GM12891 (cell line): ENCODE results near the gene CFAP210.

Experiments used
- PAX5 ChIP-seq: IDR thresholded peaks from 2 replicates; pipeline ENCODE4 v1.6.1; 2011; ENCODE audit warnings: low read length, moderate library complexity, mild to moderate bottlenecking; ENCODE audit not compliant: insufficient read depth, severe bottlenecking
- POLR2A ChIP-seq: IDR thresholded peaks from 2 replicates; pipeline ENCODE4 v1.6.1; 2011; ENCODE audit warnings: low read depth, low read length, control low read depth
- POLR2AphosphoS5 ChIP-seq: IDR thresholded peaks from 2 replicates; pipeline ENCODE4 v1.6.1; 2011; ENCODE audit warnings: low read depth, low read length, control low read depth
- POU2F2 ChIP-seq: IDR thresholded peaks from 2 replicates; pipeline ENCODE4 v1.6.1; 2011; ENCODE audit warnings: low read depth, mild to moderate bottlenecking, control low read depth, low read length, moderate library complexity
- TAF1 ChIP-seq: IDR thresholded peaks from 2 replicates; pipeline ENCODE4 v1.6.1; 2011; ENCODE audit warnings: low read depth, low read length, control low read depth

- no peak for TF ChIP-seq POLR2A
- TF ChIP-seq TAF1: no peak
- no peak for TF ChIP-seq POLR2AphosphoS5
- TF ChIP-seq POU2F2: no peak
- TF ChIP-seq PAX5: no peak
Measured at GRCh38 chr2:169714699-169715098, 20.5 kb upstream of the CFAP210 start.
